Retinal pigment epithelial cell (primary cell): ENCODE results near the gene ZNF697.

ENCODE experiments used
- DNase-seq: peaks from one replicate; pipeline ENCODE4 v3.0.0-alpha.2; 2010; ENCODE audit warnings: low read depth
- H3K4me3 ChIP-seq: 2 replicates; pipeline ENCODE4 v1.5.1; 2011; ENCODE audit warnings: mild to moderate bottlenecking, low read length, control low read depth, moderate library complexity
- TF ChIP-seq, protein P1 (sequence below): conservative IDR thresholded peaks from 2 replicates; pipeline ENCODE4 v1.5.1; 2011; ENCODE audit warnings: low read depth, low read length, control low read depth, inconsistent platforms

Gene ZNF697

DNA sequence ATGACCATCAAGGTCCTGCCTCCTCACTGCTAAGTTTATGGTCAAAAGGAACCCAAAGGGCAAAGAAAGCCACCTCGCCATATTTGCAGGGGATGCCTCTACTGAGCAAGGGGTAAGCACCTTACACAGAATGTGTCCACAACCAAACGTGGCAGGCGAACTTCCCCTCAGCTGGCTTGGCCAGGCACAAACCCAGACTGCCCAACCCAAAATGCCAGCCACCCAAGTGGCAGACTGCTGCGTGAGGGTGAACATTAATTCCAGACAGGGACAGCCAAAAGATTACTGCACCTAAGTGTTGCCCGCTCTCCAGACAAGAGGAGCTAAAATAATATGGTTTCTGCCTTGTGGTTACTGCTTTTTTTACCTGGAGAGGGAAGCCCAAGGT is 16.0 kb downstream of the ZNF697 start:
- H3K4me3 ChIP-seq = no peak overlapping the region
- TF ChIP-seq, protein P1, sequence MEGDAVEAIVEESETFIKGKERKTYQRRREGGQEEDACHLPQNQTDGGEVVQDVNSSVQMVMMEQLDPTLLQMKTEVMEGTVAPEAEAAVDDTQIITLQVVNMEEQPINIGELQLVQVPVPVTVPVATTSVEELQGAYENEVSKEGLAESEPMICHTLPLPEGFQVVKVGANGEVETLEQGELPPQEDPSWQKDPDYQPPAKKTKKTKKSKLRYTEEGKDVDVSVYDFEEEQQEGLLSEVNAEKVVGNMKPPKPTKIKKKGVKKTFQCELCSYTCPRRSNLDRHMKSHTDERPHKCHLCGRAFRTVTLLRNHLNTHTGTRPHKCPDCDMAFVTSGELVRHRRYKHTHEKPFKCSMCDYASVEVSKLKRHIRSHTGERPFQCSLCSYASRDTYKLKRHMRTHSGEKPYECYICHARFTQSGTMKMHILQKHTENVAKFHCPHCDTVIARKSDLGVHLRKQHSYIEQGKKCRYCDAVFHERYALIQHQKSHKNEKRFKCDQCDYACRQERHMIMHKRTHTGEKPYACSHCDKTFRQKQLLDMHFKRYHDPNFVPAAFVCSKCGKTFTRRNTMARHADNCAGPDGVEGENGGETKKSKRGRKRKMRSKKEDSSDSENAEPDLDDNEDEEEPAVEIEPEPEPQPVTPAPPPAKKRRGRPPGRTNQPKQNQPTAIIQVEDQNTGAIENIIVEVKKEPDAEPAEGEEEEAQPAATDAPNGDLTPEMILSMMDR = no peak
- DNase-seq = no peak

- no peak for DNase-seq
- H3K4me3 ChIP-seq = peak overlapping the region; percentile 37
- TF ChIP-seq, protein P1 = no peak
These were observed 16.5 kb downstream of the ZNF697 start for GRCh38 chr1:119631433-119632102.

DNA sequence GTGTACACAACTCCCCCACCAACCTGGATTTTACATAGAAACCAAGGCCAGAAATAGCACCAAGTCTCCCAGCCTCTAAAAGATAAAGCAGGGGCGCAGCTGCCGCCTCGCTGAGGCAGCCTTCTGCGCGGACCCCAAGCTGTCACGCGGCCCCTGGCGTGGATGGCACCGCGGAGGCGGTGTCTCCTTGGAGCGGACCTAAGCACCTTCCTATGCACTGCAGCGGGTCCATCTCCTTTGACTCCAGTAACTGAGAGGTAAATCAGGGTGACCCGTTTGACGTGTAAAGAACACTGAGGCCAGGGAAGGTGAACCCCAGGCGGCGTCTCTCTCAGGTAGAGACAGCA is 17.0 kb downstream of the ZNF697 start:
- peak overlapping the region; percentile 37 for H3K4me3 ChIP-seq
- DNase-seq = no peak
- TF ChIP-seq, protein P1 = no peak

GRCh38 chr1:119626841-119627240 is 21.2 kb downstream of the ZNF697 start:
- H3K4me3 ChIP-seq = no peak overlapping the region
- DNase-seq = no peak
- TF ChIP-seq, protein P1 = no peak

GRCh38 chr1:119626011-119626545 is 22.0 kb downstream of the ZNF697 start:
- TF ChIP-seq, protein P1 = no peak
- DNase-seq = no peak
- no peak overlapping the region for H3K4me3 ChIP-seq

DNA sequence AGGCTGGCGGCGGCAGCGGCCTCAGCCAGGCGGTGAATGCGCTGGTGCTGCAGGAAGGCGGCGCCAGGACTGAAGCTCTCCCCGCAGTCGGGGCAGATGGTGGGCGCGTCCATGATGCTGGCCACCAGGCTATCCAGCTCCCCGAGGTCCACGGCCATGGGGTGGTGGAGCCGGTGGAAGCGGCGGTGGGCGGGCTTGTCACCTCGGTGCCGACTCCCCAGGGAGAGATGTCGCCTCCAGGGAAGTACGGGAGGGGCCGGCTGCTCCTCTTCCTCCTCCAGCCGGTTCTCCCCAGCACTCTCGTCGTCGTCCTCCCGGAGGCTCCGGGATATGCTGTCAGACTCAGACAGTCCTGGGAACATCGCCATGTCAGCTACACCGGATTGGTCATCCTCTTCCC is 24.4 kb downstream of the ZNF697 start:
- no peak overlapping the region for H3K4me3 ChIP-seq
- TF ChIP-seq, protein P1 = no peak
- DNase-seq = no peak

DNA sequence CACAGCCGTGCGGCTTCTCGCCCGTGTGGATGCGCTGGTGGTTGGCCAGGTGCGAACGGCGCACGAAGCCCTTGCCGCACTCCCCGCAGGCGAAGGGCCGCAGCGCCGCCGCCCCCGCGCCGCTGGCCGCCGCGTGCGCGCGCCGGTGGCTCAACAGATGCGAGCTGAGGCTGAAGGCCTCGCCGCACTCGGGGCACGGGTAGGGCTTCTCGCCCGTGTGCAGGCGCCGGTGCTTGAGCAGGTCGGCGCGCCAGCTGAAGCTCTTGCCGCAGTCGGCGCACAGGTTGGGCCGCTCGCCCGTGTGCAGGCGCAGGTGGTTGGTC is 24.9 kb downstream of the ZNF697 start:
- no peak for DNase-seq
- TF ChIP-seq, protein P1 = no peak
- H3K4me3 ChIP-seq = no peak overlapping the region
